GM18511 (cell line): Measurements from ENCODE around the gene PLAAT4.

Experiments used
- ATAC-seq: cut with Tn5 transposase; IDR thresholded peaks from one replicate; pipeline ENCODE4 v1.9.1; 2021; ENCODE audit warnings: mild to moderate bottlenecking, moderate library complexity; ENCODE audit not compliant: unreplicated experiment

Gene PLAAT4, protein sequence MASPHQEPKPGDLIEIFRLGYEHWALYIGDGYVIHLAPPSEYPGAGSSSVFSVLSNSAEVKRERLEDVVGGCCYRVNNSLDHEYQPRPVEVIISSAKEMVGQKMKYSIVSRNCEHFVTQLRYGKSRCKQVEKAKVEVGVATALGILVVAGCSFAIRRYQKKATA

GRCh38 chr11:63536669-63537292, at the start of gene PLAAT4:
TSS of gene PLAAT4 (plus strand) at chr11:63536808. CDS start at chr11:63536869, 61 bp downstream.
- ATAC-seq = no peak

DNA sequence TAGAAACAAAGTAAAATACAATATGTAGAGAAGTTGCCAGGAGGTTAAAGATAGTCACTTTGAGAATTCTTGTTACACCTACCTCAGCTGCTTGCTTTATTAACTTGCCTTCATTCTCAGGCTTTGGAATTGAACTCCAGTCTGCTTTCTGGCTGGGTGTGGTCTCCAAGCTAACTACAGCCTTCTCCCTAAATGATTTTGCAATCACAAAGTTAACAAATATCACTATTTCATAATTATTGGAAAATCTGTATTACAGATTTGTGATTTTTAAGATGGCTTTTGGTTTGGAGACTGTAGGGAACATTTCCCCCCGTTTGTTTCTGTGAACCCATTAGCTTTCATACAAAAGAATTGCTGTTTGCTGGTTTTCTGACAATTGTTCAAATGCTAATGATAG, 47.8 kb upstream of the PLAAT4 start:
- ATAC-seq = no peak

- ATAC-seq = no peak
These were observed 46.7 kb upstream of the PLAAT4 start for GRCh38 chr11:63489879-63490278.

- ATAC-seq = no peak
These were observed 45.9 kb upstream of the PLAAT4 start, which contains the start of gene PLAAT5 for GRCh38 chr11:63490551-63491239. TSS of gene PLAAT5 (minus strand) at chr11:63491167. CDS start at chr11:63491034, 133 bp downstream.

GRCh38 chr11:63491240-63491587, 45.4 kb upstream of the PLAAT4 start:
- ATAC-seq = no peak

GRCh38 chr11:63491636-63492372, 44.8 kb upstream of the PLAAT4 start:
- no peak for ATAC-seq

- no peak for ATAC-seq
These were observed 44.2 kb upstream of the PLAAT4 start for GRCh38 chr11:63492441-63492840.

GRCh38 chr11:63493127-63493526, 43.5 kb upstream of the PLAAT4 start:
- ATAC-seq = no peak

DNA sequence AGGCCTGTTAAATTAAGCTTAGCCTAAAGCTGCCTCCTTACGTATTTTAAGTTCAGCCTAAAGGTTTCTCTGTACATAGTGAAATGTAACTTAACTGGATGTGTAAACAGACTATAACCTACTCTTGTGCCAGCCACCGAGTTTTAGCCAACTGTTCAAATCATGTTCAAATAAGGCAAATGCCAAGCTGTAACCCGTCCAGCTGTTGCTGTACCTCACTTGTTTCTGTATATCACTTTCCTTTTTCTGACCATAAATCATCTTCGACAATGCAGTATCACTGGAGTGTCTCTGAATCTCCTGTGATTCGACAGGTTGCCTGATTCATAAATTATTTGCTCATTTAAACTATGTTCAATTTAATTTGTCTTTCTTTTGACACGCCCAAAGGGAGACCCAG, 41.6 kb upstream of the PLAAT4 start:
- no peak for ATAC-seq

- ATAC-seq = no peak
These were observed 36.7 kb upstream of the PLAAT4 start for GRCh38 chr11:63499874-63500273.

DNA sequence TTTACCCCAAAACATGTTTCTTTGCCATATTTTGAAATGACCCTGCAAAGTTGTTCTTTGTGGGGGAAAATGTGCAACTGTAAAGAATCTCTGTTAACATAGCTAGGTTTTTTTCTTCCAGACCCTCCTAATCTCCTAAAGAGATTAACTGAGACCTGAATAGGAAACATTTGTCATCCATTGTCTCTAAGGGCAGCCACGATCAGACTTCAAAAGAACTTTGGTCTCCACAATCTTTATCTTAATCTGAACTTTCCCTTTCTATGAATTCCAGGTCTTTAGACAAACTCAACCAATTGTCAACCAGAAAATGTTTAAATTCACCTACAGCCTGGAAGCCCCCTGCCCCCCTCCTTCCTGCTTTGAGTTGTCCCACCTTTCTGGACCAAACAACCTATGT, 35.4 kb upstream of the PLAAT4 start:
- ATAC-seq = no peak

DNA sequence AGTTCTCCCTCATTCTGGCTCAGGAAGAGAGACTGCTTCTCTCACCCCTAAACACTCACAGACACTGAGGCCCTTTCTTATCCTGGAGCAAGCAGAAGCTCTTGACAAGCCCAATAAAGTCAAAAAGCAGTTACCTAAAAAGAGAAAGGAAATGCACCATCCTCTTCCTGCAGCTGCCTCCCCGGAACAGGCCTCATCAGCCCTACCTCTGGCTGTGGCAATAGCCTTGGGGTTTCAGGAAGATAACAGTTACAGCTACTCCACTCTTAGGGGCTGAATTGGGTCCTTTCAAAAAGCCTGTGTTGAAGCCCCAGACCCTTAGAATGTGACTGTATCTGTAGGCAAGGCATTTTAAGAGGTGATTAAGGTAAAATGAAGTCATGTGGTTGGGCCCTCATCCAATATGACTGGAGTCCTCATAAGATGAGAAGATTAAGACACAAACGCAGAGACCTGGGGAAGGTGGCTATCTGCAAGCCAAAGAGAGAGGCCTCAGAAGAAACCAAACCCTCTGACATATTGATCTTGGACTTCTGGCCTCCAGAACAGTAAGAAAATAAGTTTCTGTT, 34.3 kb upstream of the PLAAT4 start:
- ATAC-seq = no peak

GRCh38 chr11:63503492-63503891, 33.1 kb upstream of the PLAAT4 start:
- ATAC-seq = no peak

GRCh38 chr11:63504054-63504453, 32.6 kb upstream of the PLAAT4 start:
- no peak for ATAC-seq

DNA sequence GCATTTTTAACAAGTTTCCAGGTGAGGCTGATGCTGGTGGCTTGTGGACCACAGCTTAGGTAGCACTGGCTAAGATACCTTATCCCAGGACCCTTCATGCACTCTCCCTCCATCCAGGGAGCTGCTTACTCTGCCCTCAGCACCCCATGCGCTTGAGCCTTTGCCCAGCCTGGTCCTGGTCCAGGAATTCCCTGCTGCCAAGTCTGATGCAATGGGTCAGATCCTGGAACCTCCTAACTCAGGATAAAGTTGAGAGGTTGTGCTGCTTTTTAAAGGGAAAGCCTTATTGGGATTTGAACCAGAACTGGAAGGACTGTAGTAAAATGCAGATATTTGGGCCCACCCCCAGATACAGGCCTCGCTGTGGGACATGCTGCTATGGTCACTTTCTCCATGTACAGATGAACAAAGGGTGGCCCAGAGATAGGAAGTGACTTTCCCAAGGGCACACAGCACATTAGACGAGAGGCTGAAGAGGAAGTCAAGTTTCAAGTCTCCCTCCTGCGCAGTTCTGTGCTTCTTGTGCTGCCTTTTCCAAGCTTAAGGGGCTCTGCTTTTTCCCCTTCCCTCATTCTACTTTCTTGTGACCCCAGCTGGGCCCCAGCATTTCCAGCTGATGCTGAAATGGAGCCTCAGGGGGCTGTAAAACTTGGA, 31.5 kb upstream of the PLAAT4 start:
- no peak for ATAC-seq

DNA sequence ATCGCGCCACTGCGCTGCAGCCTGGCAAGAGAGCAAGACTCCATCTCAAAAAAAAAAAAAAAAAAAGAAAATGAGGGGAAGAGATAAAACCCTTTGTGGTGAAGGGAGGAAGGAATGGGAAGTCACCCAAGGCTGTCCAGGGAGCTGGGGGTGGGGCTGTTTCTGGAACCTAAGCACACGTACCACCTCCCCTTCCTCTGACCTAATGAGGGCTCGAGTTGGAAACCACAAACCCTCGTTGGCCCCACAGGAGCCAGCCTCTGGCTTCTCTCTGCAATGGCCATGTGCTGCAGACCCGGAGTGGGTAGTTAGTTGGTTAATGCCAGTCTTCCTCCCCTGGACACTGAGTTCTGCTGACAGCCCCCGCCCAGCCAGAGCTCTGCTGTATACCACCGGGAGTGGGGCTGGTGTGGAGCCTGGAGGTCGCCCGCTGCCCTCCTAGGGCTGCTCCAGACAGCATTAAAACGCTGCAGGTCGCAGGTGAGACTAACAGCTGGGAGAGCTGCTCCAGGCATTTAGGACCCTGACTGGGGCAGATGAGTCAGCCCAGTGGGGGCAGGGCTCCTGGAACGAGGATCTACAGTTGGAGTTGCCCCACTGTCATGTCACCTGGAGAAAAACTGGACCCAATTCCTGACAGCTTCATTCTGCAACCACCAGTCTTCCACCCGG, 30.6 kb upstream of the PLAAT4 start, which contains the start of gene LGALS12:
TSS of gene LGALS12 (plus strand) at position 228 of the 672 bp plus-strand sequence. CDS start at position 603, 375 bp downstream.
- no peak for ATAC-seq

DNA sequence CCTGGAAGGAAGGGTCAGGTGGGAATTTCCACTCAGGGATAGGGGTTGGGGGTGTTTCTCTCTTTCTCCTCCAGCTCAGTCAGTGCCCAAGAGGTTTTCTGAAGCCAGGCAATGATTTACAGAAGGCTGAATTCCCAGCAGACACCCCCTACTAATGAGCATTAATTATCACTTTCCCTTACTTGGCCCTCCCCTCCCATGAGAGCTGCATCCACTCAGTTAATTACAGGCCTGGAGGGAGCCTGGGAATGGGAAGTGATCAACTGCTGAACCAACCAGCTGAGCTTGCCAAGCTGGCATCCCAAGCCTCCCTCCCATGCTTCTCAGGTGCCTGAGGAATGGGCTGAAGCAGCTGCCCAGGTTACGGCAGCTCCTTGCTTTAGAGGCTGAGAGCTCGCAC, 29.7 kb upstream of the PLAAT4 start:
- no peak for ATAC-seq

GRCh38 chr11:63507511-63507910, 29.1 kb upstream of the PLAAT4 start:
- no peak for ATAC-seq

DNA sequence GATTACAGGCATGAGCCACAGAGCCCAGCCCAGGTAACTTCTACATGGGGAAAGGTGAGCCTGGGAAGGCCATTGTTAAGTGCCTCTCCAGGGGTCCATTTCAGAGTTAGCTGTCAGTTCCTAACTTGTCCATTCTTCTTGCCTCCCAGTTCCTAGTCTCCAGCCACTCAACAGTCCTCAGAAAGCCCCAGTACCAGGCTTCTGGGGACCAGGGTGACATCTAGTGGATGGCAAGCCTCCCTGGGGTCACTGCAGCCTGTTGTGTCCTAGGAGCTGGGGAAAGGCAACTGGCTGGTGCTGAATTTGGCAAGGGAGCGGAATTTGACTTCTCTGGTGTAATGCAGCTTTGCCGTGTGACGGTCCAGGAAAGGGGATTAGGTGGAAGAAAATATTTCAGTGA, 28.6 kb upstream of the PLAAT4 start:
- ATAC-seq = no peak

GRCh38 chr11:63508745-63509144, 27.9 kb upstream of the PLAAT4 start:
- no peak for ATAC-seq
